GM20431 (cell line): ENCODE results near the gene RNF157.
"Not testable (repeated sequence)": the region's sequence is repeated elsewhere in the genome, so short reads cannot be mapped to it uniquely, and the experiment has no call there.

ENCODE experiments used
- in situ Hi-C: fragments of 300-500 bp; cut with MseI, MboI; formaldehyde crosslinking; loops from one replicate; pipeline ENCODE4 v1.15.0; 2020; ENCODE audit warnings: low sequenced_read_pairs; ENCODE audit not compliant: unreplicated experiment

The RNF157 gene

GRCh38 chr17:76260220-76260619 lies 19.9 kb upstream of the RNF157 start:
- in situ Hi-C loops: no loop called here

GRCh38 chr17:76256430-76257050 lies 16.2 kb upstream of the RNF157 start:
- in situ Hi-C loops: not testable (repeated sequence)

DNA sequence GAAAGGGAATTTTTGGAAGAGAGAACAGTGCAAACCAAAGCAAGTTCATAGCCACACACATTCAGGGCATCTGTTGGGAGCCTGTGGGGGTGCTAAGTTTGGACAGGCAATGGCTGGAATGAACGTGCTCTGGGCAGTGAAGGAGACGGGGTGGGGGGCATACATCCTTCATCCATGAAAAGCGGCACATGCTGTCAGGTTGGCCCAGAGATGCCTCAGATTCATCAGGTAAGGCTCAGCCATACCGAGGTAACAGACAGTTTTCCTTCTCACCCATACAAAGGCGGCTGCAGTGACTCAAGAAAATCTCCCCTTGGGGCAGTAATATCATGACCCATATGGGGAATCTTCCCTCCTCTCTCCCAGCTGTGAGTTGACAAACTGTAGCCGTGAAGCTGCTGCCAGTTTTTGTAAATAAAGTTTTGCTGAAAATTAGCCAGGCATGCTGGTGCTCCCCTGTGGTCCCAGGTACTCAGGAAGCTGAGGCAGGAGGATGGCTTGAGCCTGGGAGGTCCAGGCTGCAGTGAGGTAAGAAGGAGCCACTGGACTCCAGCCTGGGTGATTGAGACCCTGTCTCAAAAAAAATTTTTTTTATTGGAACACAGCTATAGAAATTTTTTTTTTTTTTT lies 15.6 kb upstream of the RNF157 start:
- in situ Hi-C loops: no loop called here

DNA sequence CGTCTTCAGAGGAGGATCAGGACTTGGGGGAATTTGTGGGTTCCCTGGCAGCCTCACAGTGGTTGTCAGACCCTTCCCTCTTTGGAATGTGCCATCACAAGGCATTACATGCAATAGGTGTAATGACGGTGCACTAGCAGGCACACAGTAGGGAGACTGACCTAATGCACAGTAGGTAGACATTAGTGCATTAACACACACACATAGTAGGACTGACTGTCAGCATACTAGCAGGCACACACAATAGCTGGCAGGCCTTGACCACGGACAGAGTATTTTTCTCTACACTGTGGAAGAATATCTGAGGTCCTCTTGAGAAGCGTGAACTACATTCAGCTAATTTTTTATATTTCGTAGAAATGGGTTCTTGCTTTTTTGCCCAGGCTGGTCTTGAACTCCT lies 14.0 kb upstream of the RNF157 start:
- in situ Hi-C loops: no loop called here

- in situ Hi-C loops: no loop called here
Observed at GRCh38 chr17:76253841-76254240, 13.5 kb upstream of the RNF157 start.

DNA sequence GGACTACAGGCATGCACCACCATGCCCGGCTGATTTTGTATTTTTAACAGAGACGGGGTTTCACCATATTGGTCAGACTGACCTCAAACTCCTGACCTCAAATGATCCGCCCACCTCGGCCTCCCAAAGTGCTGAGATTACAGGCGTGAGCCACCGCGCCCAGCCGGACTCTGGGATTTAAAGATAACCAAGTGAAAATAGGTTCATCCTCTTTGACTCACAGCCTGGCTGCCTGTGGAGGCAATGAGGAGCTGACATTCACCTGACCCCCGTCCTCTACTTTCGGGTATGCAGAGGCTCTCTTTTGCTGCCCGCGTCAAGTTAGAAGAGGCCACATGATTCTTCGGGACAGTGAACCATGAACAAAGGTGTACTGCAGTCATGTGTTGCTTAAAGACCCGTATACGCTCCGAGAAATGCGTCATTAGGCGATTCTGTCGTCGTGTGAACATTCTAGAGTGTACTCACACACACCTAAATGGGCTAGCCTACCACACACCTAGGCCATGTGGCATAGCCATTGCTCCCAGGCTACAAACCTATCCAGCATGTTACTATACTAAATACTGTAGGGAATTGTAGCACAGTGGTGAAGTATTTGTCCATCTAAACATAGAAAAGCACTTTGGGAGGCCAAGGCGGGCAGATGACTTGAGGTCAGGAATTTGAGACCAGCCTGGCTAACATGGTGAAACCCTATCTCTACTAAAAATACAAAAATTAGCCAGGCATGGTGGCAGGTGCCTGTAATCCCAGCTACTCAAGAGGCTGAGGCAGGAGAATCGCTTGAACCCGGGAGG lies 12.9 kb upstream of the RNF157 start:
- in situ Hi-C loops: not testable (repeated sequence)

- in situ Hi-C loops: no loop called here
Observed at GRCh38 chr17:76252040-76252954, 12.0 kb upstream of the RNF157 start.

DNA sequence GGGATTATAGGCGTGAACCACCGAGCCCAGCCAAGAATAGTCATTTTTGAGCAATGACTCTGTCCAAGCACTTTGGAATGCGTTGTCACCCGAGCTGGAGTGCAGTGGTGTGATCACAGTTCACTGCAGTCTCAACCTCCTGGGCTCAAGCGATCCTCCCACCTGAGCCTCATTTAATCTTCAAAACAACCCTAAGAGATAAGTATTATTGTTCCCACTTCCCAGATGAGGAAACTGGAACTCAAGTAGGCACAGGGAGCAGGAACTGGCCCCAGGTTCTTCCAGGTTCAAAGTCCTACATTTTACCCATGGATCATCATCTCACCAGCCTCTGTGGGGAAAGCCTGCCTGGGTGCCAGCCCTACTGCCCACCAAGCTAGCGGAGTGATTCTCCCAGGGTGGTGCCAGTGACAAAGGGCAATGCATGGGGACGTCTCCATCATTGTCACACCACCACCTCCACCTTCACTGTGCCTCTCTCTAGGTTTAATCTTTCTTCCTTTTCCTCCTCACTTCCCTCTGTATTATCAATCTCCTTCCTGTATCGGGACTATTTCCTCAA lies 11.3 kb upstream of the RNF157 start:
- in situ Hi-C loops: no loop called here

- in situ Hi-C loops: no loop called here
Observed at GRCh38 chr17:76250141-76250540, 9.8 kb upstream of the RNF157 start.

DNA sequence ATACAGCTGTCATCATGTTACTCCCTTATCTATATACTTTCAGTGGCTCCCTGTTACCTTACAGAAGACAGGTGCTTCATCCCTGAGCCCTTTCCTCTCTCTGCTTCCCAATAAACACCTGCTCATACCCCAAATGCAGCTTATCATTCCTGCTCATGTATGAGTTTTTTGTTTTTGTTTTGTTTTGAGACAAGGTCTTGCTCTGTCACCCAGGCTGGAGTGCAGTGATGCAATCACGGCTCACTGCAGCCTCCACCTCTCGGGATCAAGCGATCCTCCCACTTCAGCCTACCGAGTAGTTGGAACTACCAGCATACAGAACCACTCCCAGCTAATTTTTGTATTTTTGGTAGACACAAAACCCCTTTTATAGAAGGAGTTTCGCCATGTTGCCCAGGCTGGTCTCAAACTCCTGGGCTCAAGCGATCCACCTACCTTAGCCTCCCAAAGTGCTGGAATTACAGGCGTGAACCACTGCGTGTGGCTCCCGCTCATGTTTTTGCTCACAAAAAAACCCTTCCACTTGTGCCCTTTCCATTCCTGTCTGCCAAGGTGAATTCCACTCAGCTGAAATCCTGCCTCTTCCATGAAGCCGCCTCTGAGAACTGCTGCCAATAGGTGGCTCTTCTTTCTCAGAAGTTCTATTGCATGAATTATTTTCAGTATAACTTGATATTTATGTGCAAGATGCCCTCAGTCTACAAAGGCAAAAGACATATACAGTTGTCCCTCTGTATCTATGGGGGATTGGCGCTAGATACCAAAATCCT lies 7.9 kb upstream of the RNF157 start:
- in situ Hi-C loops: no loop called here

- in situ Hi-C loops: no loop called here
Observed at GRCh38 chr17:76247304-76247703, 7.0 kb upstream of the RNF157 start.

- in situ Hi-C loops: no loop called here
Observed at GRCh38 chr17:76246080-76247066, 6.1 kb upstream of the RNF157 start.

GRCh38 chr17:76244721-76245120 lies 4.4 kb upstream of the RNF157 start:
- in situ Hi-C loops: not testable (repeated sequence)

DNA sequence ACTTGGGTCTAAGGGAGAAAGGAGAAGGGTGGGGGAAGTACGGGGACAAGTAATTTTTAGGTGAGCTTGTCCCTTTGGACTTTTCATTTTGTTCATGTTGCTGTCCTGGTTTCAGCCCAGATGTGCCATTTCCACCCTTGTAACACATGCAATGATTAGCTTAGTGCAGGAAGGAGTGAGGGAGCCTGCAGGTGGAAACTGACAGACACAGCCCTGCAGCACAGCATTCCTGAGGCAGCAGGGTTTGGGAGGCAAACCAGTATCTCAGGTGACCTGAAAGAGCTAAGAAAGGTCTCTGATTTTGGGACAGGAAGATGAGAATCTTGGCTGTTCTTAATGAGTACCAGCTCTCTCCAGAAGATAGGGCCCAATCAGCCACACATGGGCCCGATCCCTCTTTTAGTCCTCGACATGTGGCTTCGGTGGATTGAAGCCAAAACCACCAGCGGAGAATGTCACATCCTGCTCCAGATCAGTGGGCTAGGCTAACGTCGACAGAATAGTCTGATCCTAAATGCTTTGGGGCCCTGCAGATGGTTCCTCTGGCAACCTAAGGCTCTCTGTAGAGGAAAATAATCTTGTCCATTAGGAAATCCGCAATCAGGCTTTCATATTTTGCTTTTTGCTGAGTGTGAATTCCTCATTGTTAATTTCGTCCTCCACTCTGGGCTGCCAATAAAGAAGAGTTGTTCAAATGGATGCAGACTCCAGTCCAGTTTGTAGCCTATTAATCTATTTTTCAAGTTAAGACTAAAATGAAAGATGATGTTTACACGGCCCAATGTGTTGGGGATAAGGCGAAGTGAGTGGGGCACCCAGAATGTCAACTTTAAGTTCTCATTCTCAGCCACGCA lies 3.8 kb upstream of the RNF157 start:
- in situ Hi-C loops: no loop called here

- in situ Hi-C loops: no loop called here
Observed at GRCh38 chr17:76241691-76242255, 1.5 kb upstream of the RNF157 start.

GRCh38 chr17:76241204-76241538 lies 878 bp upstream of the RNF157 start:
- in situ Hi-C loops: no loop called here
